Cerebellar nuclear complex (tissue), 1 donor: ENCODE data around the gene NR2E3.

Experiments used
- DNase-seq, 2 experiments: peaks; one replicate each; lab custom pipeline; 2025; lab: John Stamatoyannopoulos, UW

Gene NR2E3

GRCh38 chr15:71791975-71792374 is 18.4 kb upstream of the NR2E3 start:
- DNase-seq, result no peak

- DNase-seq, result no peak
Measured at GRCh38 chr15:71792521-71792920, 17.8 kb upstream of the NR2E3 start.

- DNase-seq, result no peak
Measured at GRCh38 chr15:71798641-71799040, 11.7 kb upstream of the NR2E3 start.

- no peak for DNase-seq
Measured at GRCh38 chr15:71800190-71800589, 10.2 kb upstream of the NR2E3 start.

- no peak for DNase-seq
Measured at GRCh38 chr15:71800835-71801745, 9.3 kb upstream of the NR2E3 start.

- DNase-seq, result no peak
Measured at GRCh38 chr15:71801935-71802655, 8.3 kb upstream of the NR2E3 start.

- no peak for DNase-seq
Measured at GRCh38 chr15:71802770-71803169, 7.6 kb upstream of the NR2E3 start.

GRCh38 chr15:71804226-71804625 is 6.1 kb upstream of the NR2E3 start:
- DNase-seq, result no peak

- no peak for DNase-seq
Measured at GRCh38 chr15:71804695-71805470, 5.5 kb upstream of the NR2E3 start.

GRCh38 chr15:71806452-71806931 is 3.9 kb upstream of the NR2E3 start:
- DNase-seq, result no peak

- DNase-seq, result no peak
Measured at GRCh38 chr15:71807125-71807629, 3.2 kb upstream of the NR2E3 start.

- DNase-seq, result no peak
Measured at GRCh38 chr15:71807691-71808091, 2.7 kb upstream of the NR2E3 start.

GRCh38 chr15:71808311-71809020 is 1.9 kb upstream of the NR2E3 start:
- no peak for DNase-seq

- no peak for DNase-seq
Measured at GRCh38 chr15:71809346-71809745, 1.0 kb upstream of the NR2E3 start.

- DNase-seq, result no peak
Measured at GRCh38 chr15:71811036-71811736, 832 bp downstream of the NR2E3 start.

- DNase-seq, result no peak
Measured at GRCh38 chr15:71811752-71812735, 1.7 kb downstream of the NR2E3 start.

GRCh38 chr15:71812966-71813722 is 2.8 kb downstream of the NR2E3 start:
- no peak for DNase-seq

GRCh38 chr15:71813723-71814470 is 3.5 kb downstream of the NR2E3 start:
- no peak for DNase-seq
